ENCODE results near the gene SP140L.

SP140L gene

DNA sequence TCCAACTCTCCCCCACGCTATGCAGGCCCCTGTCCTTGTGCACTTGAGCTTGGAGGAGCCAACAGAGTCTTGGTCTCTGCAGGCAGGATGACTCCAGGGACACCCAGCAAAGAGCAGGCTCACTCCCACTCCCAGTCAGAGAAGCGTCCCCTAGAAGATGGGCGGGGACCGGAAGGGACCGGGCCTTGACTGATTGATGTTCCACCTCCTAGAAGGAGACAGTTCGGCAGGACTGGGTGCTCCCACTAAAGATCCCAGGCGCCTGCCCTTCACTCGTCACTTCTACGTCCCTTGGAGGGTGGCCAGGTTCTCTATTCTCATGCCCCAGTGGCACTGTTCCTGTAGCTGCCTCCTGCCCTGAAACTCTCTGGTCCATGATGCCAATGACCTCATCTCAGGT lies 85.9 kb downstream of the SP140L start:
- H3K4me1 ChIP-seq (ENCODE audit: insufficient read depth, low read length), result no peaks in the 10 kb centered on the region; the same call in 1 of the 2 replicates
- no peak overlapping the region for H3K4me3 ChIP-seq (ENCODE audit: low read length)
- H3K36me3 ChIP-seq (ENCODE audit: insufficient read depth, low read depth, low read length), result no peaks in the 10 kb centered on the region
- H3K27ac ChIP-seq (ENCODE audit: low read length), result no peak overlapping the region
- no peaks in the 10 kb centered on the region for H3K9me3 ChIP-seq (ENCODE audit: insufficient read depth, low read depth, low read length)
- peaks cover 36% of the 10 kb centered on the region for H3K27me3 ChIP-seq (ENCODE audit: insufficient read depth, low read length)
- no peak overlapping the region for H3K9ac ChIP-seq (ENCODE audit: low read depth, low read length)

DNA sequence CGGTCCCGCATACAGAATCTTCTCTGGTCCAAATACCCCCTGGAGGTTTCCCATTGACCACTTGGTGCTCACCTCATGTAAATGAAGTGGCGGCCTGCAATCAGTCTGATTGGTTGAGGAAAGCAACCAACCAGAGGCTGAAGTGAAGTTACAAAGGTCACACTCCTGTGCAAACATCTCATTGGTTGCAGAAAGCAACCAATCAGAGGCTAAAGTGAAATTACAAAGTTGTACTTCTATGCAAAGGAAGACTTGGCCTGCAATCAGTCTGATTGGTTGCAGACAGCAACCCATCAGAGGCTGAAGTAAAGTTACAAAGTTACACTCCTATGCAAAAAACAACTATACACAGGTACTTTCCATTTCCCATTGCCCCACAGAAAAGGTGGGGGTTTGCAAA lies 86.5 kb downstream of the SP140L start:
- H3K9me3 ChIP-seq (ENCODE audit: insufficient read depth, low read depth, low read length), result no peaks in the 10 kb centered on the region

DNA sequence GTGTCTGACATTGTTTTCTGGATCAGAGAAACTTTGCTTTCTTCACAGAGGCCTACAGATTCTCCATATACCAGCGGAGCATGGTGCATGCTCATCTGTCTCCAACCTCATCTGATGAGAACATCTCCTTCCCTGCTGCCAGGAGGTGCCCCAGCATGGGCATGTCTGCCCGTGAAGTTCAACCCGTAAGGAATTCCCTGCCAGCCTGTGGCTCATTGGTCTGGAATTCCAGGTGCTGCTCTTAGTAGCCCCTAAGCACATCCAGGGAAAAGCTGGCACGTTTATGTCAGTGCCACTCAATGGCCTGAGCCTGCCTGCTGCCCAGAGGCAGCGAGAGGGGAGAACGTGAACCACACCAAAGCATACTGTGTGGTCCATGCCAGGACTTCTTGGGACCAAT lies 87.3 kb downstream of the SP140L start:
- no peak overlapping the region for H3K9ac ChIP-seq (ENCODE audit: low read depth, low read length)

More for the DNA sequence above, 86.5 kb downstream of the SP140L start:
- H3K27me3 ChIP-seq (ENCODE audit: insufficient read depth, low read length), result peaks cover 36% of the 10 kb centered on the region
- no peaks in the 10 kb centered on the region; the same call in 1 of the 2 replicates for H3K4me1 ChIP-seq (ENCODE audit: insufficient read depth, low read length)
- H3K36me3 ChIP-seq (ENCODE audit: insufficient read depth, low read depth, low read length), result no peaks in the 10 kb centered on the region
- no peak overlapping the region for H3K9ac ChIP-seq (ENCODE audit: low read depth, low read length)
- no peak overlapping the region for H3K27ac ChIP-seq (ENCODE audit: low read length)
- H3K4me3 ChIP-seq (ENCODE audit: low read length), result no peak overlapping the region

DNA sequence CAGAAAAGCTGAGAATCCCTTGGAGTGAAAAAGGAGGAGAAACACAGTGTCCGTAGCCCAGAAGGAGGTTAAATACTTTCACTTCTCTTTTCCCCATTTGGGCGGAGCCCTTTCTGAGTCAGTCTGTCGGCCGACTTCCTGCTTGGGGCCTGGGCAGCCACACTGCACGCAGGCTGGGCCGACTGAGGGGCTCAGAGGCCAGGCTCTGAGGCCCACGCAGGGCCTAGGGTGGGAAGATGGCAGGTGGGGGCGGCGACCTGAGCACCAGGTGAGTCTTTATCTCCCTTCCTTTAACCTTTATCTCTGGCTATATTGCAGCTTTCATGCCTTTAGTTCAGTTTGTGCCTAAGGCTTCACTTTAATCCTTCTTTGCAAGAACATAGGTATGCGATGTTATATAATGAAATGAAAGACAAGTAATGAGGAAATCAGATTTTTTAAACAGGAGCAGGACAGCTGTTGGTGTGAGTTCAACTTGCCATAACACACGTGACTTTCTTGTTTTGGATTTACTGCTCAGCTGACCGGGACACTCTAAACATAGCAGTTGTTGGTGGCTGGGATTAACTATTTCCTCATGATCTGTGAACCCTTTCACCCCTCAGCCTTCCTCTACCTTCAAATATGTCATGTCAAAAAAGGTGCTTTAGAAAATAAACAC lies 89.2 kb downstream of the SP140L start, which contains the start of gene SP100:
Gene SP100, plus strand, starts transcription at position 141 of the 661 bp plus-strand sequence. Its CDS starts 96 bp downstream, at position 237.
- H3K36me3 ChIP-seq (ENCODE audit: insufficient read depth, low read depth, low read length), result no peaks in the 10 kb centered on the region
- H3K4me1 ChIP-seq (ENCODE audit: insufficient read depth, low read length), result no peaks in the 10 kb centered on the region; the same call in 1 of the 2 replicates
- H3K27me3 ChIP-seq (ENCODE audit: insufficient read depth, low read length), result peaks cover 21% of the 10 kb centered on the region
- no peak within 1 kb of the TSS for H3K4me3 ChIP-seq (ENCODE audit: low read length)
- H3K27ac ChIP-seq (ENCODE audit: low read length), result no peak within 1 kb of the TSS
- H3K9ac ChIP-seq (ENCODE audit: low read depth, low read length), result no peak within 1 kb of the TSS
- no peaks in the 10 kb centered on the region for H3K9me3 ChIP-seq (ENCODE audit: insufficient read depth, low read depth, low read length)

More for the DNA sequence above, 87.3 kb downstream of the SP140L start:
- H3K27ac ChIP-seq (ENCODE audit: low read length), result no peak overlapping the region
- no peaks in the 10 kb centered on the region; the same call in 1 of the 2 replicates for H3K4me1 ChIP-seq (ENCODE audit: insufficient read depth, low read length)
- no peak overlapping the region for H3K4me3 ChIP-seq (ENCODE audit: low read length)
- no peaks in the 10 kb centered on the region for H3K9me3 ChIP-seq (ENCODE audit: insufficient read depth, low read depth, low read length)
- no peaks in the 10 kb centered on the region for H3K36me3 ChIP-seq (ENCODE audit: insufficient read depth, low read depth, low read length)
- peaks cover 36% of the 10 kb centered on the region for H3K27me3 ChIP-seq (ENCODE audit: insufficient read depth, low read length)

DNA sequence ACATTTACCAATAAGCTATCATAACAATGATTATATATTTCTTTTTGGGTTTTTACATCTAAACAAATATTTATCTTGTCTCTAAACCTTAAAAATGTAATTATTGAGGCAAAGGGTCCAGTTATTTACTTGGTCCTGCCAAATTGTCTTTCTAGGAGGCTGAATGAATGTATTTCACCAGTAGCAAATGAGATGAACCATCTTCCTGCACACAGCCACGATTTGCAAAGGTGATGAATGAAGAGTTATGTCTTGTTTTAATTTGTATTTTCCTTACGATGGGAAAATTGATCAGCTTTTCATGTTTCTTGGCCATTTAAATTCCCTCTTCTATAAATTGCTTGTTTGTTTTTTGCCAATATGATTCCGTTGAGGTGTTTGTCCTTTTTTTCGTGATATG lies 90.4 kb downstream of the SP140L start:
- H3K27ac ChIP-seq (ENCODE audit: low read length), result no peak overlapping the region
- H3K27me3 ChIP-seq (ENCODE audit: insufficient read depth, low read length), result peaks cover 8% of the 10 kb centered on the region
- H3K9ac ChIP-seq (ENCODE audit: low read depth, low read length), result no peak overlapping the region
- H3K4me1 ChIP-seq (ENCODE audit: insufficient read depth, low read length), result no peaks in the 10 kb centered on the region
- H3K36me3 ChIP-seq (ENCODE audit: insufficient read depth, low read depth, low read length), result no peaks in the 10 kb centered on the region
- no peak overlapping the region for H3K4me3 ChIP-seq (ENCODE audit: low read length)
- no peaks in the 10 kb centered on the region for H3K9me3 ChIP-seq (ENCODE audit: insufficient read depth, low read depth, low read length)

DNA sequence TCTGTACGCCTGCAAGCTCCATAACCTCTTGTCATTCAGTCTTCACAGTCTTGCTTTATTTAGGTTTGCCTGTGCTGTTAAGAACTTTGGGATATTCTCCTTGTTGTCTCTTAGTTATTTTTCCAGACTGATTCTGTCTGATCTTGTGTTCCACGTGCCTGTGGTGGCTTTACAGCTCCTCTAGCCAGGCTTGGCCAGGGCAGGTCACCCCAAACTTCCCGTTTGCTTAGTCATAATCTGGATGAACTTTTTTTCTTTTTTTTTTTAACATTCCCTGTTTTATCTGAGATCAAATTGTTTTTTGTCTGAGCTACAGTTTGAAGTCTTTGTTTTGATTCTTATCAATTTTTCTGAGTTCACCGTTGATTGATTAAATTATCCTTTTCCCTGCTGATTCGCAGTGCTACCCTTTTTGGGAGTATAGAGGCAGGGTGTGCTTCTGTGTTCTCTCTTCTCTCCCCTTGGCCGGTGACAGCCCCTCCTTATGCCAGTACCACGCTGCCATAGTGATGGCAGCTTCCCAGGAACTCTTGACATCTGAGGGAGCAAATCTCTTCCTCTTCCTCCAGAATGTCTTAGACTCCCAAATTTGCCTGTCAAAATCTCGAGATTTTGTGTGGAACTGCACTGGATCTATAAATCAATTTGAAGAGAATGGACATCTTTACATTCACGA lies 91.5 kb downstream of the SP140L start:
- H3K27me3 ChIP-seq (ENCODE audit: insufficient read depth, low read length), result no peaks in the 10 kb centered on the region
- no peaks in the 10 kb centered on the region for H3K36me3 ChIP-seq (ENCODE audit: insufficient read depth, low read depth, low read length)
- H3K4me3 ChIP-seq (ENCODE audit: low read length), result no peak overlapping the region
- no peaks in the 10 kb centered on the region for H3K9me3 ChIP-seq (ENCODE audit: insufficient read depth, low read depth, low read length)
- no peaks in the 10 kb centered on the region for H3K4me1 ChIP-seq (ENCODE audit: insufficient read depth, low read length)
- no peak overlapping the region for H3K27ac ChIP-seq (ENCODE audit: low read length)
- no peak overlapping the region for H3K9ac ChIP-seq (ENCODE audit: low read depth, low read length)

DNA sequence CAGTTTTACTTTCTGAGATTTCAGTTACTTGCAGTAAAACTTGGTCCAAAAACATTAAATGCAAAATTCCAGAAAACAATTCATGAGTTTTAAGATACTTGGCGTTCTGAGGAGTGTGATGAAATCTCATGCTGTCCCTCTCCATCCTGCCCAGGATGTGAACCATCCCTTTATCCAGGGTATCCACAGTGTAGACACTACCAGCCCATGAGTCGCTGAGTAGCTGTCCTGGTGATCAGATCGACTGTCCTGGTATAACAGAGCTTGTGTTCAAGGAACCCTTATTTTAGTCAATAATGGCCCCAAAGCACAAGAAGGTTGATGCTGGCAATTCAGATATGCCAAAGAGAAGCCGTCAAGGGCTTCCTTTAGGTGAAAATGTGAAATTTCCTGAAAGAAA lies 92.2 kb downstream of the SP140L start:
- Histone ChIP-seq H3K36me3 (ENCODE audit: insufficient read depth, low read depth, low read length) (no peaks in the 10 kb centered on the region), H3K4me1 (ENCODE audit: insufficient read depth, low read length) (no peaks in the 10 kb centered on the region), H3K9ac (ENCODE audit: low read depth, low read length) (no peak overlapping the region), H3K9me3 (ENCODE audit: insufficient read depth, low read depth, low read length) (no peaks in the 10 kb centered on the region), H3K4me3 (ENCODE audit: low read length) (no peak overlapping the region), H3K27me3 (ENCODE audit: insufficient read depth, low read length) (no peaks in the 10 kb centered on the region), H3K27ac (ENCODE audit: low read length) (no peak overlapping the region)

DNA sequence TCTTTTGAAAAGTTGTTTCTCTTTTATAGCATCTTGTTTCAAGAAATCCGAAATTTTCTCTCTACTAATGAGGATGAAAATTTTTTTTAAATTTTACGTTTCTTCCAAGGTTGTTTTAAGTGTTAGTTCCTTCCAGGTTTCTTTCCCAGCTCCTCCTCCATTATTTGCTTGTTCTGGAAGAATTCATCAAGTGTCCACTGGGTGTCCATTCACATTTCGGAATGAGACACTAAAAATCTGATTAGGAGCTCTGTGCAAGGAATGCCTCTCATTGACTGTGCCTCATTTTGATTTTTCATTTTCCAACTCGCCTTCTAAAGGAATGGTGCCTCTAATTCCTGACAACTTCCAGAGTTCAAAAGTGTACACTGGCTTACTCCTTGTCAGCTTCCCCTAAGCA lies 95.2 kb downstream of the SP140L start:
- H3K27me3 ChIP-seq (ENCODE audit: insufficient read depth, low read length), result no peaks in the 10 kb centered on the region
- no peaks in the 10 kb centered on the region for H3K36me3 ChIP-seq (ENCODE audit: insufficient read depth, low read depth, low read length)
- H3K4me3 ChIP-seq (ENCODE audit: low read length), result no peak overlapping the region
- H3K4me1 ChIP-seq (ENCODE audit: insufficient read depth, low read length), result no peaks in the 10 kb centered on the region
- H3K9me3 ChIP-seq (ENCODE audit: insufficient read depth, low read depth, low read length), result no peaks in the 10 kb centered on the region
- H3K27ac ChIP-seq (ENCODE audit: low read length), result no peak overlapping the region
- no peak overlapping the region for H3K9ac ChIP-seq (ENCODE audit: low read depth, low read length)

DNA sequence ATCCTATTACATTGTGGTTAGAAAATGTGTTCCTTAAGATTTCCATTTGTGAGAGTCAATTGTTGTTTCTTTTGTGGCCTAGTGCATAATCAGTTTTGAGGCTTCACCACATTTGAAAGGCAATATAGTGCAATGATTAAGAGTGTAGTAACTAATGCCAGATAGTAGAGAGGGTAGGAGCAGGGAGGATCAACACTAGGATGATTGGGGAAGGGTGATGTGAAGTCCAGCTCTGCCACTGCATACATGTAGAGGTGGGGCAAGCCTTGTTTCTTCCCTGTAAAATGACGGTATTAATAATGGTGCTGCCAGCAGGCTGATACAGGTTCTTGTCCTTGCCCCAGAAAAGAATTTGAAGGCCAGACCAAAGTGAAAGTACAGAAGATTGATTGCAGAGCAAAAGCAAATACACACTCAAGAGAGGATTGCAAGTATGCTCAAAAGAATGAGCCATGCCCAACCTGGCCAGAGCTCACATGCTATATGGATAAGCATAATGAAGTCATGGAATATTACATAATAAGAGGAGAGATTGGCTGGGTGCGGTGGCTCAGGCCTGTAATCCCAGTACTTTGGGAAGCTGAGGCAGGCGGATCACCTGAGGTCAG lies 97.0 kb downstream of the SP140L start:
- H3K9me3 ChIP-seq (ENCODE audit: insufficient read depth, low read depth, low read length), result no peaks in the 10 kb centered on the region
- no peaks in the 10 kb centered on the region for H3K36me3 ChIP-seq (ENCODE audit: insufficient read depth, low read depth, low read length)
- H3K9ac ChIP-seq (ENCODE audit: low read depth, low read length), result no peak overlapping the region
- no peak overlapping the region for H3K4me3 ChIP-seq (ENCODE audit: low read length)
- H3K4me1 ChIP-seq (ENCODE audit: insufficient read depth, low read length), result no peaks in the 10 kb centered on the region
- H3K27ac ChIP-seq (ENCODE audit: low read length), result no peak overlapping the region
- H3K27me3 ChIP-seq (ENCODE audit: insufficient read depth, low read length), result no peaks in the 10 kb centered on the region

DNA sequence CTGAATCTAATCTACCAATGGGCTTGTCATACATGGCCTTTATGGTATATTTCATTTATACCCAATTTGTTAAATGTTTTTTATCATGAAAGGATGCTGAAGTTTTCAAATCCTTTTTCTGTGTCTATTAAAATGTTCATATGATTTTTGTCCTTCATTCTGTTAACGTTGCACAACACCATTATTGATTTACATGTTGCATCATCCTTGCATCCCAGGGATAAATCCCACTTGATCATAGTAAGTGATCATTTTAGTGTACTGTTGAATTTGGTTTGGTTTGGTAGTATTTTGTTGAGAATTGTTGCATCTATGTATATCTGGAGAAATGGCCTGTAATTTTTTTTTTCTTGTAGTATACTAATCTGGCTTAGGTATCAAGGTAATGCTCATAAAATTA lies 98.4 kb downstream of the SP140L start:
- Histone ChIP-seq H3K9ac (ENCODE audit: low read depth, low read length) (no peak overlapping the region), H3K27ac (ENCODE audit: low read length) (no peak overlapping the region), H3K4me1 (ENCODE audit: insufficient read depth, low read length) (no peaks in the 10 kb centered on the region), H3K27me3 (ENCODE audit: insufficient read depth, low read length) (no peaks in the 10 kb centered on the region), H3K9me3 (ENCODE audit: insufficient read depth, low read depth, low read length) (no peaks in the 10 kb centered on the region), H3K4me3 (ENCODE audit: low read length) (no peak overlapping the region), H3K36me3 (ENCODE audit: insufficient read depth, low read depth, low read length) (no peaks in the 10 kb centered on the region)

DNA sequence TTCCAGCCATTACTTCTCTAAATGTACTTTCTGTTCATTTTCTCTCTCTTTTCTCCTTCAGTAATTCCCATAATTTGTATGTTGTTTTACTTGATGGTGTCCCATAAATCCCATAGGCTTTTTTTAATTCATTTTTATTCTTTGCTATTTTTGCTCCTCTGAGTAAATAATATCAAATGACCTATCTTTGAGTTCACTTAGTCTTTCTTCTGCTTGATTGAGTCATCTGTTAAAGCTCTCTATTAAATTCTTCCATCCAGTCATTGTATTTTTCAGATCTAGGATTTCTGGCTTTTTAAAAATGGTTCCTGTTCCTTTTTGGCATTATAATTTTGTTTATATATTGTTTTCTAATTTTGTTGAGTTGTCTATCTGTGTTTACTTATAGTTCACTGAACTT lies 102.5 kb downstream of the SP140L start:
- Histone ChIP-seq H3K36me3 (ENCODE audit: insufficient read depth, low read depth, low read length) (no peaks in the 10 kb centered on the region), H3K4me1 (ENCODE audit: insufficient read depth, low read length) (no peaks in the 10 kb centered on the region), H3K27ac (ENCODE audit: low read length) (no peak overlapping the region), H3K9ac (ENCODE audit: low read depth, low read length) (no peak overlapping the region), H3K9me3 (ENCODE audit: insufficient read depth, low read depth, low read length) (no peaks in the 10 kb centered on the region), H3K27me3 (ENCODE audit: insufficient read depth, low read length) (no peaks in the 10 kb centered on the region), H3K4me3 (ENCODE audit: low read length) (no peak overlapping the region)

Measured in iPS-20b (cell line).